ACHN (cell line): ENCODE results near the gene PKD1L1.
"Not testable (repeated sequence)": the region's sequence is repeated elsewhere in the genome, so short reads cannot be mapped to it uniquely, and the experiment has no call there.

ENCODE experiments used
- DNase-seq: peaks from one replicate; pipeline ENCODE4 v3.0.0-alpha.2; 2015
- in situ Hi-C: cut with HindIII; loops from 2 replicates; pipeline ENCODE4 v1.10.0; 2017; ENCODE audit warnings: low sequenced_read_pairs, low pct_ligation_motif_present, low pct_unique_long_range_greater_than_20kb

Gene PKD1L1

GRCh38 chr7:47775238-47775637, 173.0 kb downstream of the PKD1L1 start:
- no peak for DNase-seq
- in situ Hi-C loops = no loop called here

DNA sequence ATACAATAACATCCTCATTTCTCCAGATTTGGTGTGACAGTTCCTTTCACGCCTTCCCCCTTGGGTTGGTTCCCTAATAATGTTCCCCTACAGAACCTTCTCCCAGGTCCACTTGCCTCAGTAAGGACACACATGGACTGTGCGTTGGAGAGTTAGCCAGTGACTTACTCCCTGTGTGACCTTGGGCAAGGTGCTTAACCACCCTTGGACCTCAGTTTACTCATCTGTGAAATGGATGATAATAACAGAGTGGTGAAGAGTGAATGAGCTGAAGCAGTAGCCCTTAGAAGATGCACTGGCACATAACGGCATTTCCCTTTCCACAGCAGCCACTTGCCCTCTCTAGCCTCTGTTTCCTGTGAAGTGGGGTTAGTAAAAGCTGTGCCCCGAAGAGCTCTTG, 175.8 kb downstream of the PKD1L1 start:
- in situ Hi-C loops = no loop called here

GRCh38 chr7:47771990-47772360, 176.3 kb downstream of the PKD1L1 start:
- in situ Hi-C loops = no loop called here
- DNase-seq = no peak

More for the DNA sequence above, 175.8 kb downstream of the PKD1L1 start:
- no peak for DNase-seq

- DNase-seq = peak; percentile 60
- in situ Hi-C loops = no loop called here
Observed at GRCh38 chr7:47771336-47771989, 176.8 kb downstream of the PKD1L1 start.

DNA sequence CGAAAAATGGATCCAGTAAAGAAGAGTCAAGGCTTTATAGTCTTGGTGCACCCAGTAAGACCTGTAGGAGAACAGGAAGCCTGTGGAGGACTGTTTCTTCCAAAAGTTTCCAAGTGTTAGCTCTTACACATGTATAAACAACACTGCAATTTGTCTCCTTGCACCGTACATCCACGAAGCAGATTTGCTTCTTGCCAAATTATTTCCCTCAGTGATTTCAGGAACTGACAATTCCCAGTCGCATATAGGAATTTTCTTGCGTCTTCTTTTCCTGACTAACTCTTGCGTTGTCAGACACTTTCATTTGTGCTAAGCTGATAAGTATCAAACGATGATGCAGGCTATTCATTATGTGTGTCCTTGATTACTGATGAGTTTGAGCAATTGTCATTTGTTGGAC, 182.1 kb downstream of the PKD1L1 start:
- no peak for DNase-seq
- in situ Hi-C loops = no loop called here

DNA sequence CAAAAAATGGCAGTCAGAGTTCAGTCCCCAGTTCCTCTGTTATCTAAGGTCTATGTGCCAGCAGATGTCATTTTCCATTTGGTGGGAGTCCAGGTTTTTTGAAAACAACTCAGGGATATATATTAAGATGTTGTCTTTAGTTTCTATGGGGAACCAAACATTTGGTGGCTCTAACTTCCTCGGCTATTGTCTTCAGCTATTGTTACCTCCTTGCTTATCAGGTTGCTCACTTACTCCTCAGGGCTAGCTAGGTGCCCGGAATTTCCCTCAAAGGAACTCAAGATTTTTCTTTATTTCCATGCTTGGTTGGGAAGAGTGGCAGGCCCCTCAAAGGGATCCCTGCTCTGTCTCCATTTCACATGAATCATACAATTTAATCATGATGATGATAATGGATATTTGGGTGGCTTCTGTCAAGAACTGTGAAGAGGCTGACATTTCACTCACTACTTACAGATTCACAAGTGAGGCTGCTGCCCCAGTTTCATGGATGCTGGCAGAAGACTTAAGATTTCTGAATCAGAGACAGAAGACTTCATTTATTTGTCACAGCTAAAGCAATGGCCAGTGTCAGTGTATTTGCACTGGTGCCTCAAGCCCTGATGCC, 182.8 kb downstream of the PKD1L1 start:
- no peak for DNase-seq
- in situ Hi-C loops = no loop called here

GRCh38 chr7:47764746-47765145, 183.5 kb downstream of the PKD1L1 start:
- DNase-seq = no peak
- in situ Hi-C loops = no loop called here

GRCh38 chr7:47763063-47763974, 184.9 kb downstream of the PKD1L1 start:
- in situ Hi-C loops = no loop called here
- peak; percentile 78 for DNase-seq

GRCh38 chr7:47762746-47763062, 185.6 kb downstream of the PKD1L1 start:
- in situ Hi-C loops = no loop called here

GRCh38 chr7:47762207-47762606, 186.1 kb downstream of the PKD1L1 start:
- in situ Hi-C loops = no loop called here
- DNase-seq = no peak

More at GRCh38 chr7:47762746-47763062, 185.6 kb downstream of the PKD1L1 start:
- DNase-seq = no peak

DNA sequence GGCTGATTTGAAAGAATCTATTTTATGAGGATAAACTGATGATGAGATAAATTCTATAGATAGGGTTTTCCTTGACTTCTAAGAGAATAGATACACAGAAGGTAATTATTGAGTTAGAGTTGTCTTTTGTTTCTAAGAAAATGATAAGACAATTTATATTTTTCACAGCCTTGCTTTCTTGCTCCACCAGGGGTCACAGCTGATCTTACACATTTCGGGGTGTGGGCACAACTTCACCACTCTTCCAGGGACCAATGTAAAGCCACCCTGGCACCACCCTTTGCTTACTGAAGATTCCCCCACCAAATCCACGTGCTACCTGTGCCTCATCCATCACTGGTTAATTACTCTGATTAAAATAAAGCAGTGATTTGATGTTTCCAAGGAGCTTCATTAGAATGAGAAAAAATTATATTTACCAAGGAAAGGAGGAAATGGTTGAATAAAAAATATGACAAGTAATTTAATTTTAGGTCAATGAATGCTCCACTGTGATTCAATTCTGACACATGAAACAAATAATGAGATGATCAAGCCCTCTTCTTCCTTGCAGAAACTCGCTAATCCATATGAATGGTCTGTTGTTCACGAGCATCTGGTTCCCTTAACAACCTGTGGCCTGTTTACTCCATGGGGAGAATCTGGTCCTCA, 189.1 kb downstream of the PKD1L1 start:
- peak; percentile 66 for DNase-seq
- in situ Hi-C loops = no loop called here

DNA sequence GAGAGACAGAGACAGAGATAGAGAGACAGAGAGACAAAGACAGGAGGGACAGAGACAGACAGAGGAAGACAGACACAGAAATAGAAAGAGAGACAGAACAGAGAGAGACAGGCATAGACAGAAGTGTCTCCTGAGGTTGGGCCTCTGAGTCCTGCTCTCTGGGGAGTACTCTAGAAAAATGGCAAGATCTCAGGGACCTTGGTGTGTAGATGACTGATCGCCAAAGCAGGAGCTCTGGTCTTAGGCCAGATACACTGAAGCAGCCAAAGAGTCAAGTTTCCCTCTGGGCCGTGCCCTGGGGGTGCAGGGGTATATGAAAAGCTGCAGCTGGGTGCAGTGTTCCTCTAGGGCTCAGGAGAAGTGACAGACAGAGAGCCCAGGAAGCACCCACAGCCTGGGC, 189.7 kb downstream of the PKD1L1 start:
- in situ Hi-C loops = no loop called here
- no peak for DNase-seq

DNA sequence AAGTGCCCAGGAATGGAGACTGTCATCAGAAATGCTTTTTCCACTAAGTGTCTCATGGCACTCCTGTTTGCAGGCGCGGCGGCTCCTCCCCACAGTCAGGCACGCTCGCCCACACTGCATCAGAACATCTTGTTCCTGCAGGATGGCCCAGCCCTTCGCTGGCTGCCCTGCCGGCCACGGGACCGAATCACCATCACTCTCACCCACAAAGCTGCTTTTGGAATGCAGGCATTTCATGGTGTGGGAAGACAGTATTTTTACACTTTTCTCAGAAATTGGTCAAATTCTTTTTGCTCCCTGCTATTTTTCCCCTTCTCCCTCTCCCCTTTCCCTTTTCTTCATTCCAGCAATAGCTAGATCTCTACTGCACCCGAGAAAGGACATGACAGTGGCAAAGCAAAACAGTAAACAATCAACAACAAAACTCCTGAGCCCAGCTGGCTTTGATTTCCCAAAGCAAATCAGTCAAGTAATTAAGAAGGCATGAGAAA, 190.3 kb downstream of the PKD1L1 start:
- in situ Hi-C loops = no loop called here
- peak; percentile 46 for DNase-seq

- DNase-seq = no peak
- in situ Hi-C loops = no loop called here
Observed at GRCh38 chr7:47756636-47757035, 191.6 kb downstream of the PKD1L1 start.

DNA sequence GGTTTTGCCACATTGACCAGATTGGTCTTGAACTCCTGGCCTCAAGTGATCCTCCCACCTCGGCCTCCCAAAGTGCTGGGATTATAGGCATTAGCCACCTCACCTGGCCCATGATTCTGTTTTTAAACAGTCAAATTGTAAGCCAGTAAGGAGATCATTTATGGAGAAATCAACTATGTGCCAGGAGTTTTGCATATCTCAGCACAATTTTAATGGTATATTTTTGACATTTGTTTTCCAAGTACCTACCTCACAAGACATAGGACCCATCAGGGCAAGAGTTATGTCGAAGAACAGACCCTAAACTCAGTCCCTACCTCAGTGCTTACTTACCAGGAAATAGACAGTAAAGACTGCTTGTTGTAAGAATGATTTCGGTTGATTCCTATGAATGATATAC, 193.0 kb downstream of the PKD1L1 start:
- DNase-seq = no peak
- in situ Hi-C loops = no loop called here

- in situ Hi-C loops, DNase-seq: not testable (repeated sequence)
Observed at GRCh38 chr7:47751724-47752123, 196.5 kb downstream of the PKD1L1 start.

DNA sequence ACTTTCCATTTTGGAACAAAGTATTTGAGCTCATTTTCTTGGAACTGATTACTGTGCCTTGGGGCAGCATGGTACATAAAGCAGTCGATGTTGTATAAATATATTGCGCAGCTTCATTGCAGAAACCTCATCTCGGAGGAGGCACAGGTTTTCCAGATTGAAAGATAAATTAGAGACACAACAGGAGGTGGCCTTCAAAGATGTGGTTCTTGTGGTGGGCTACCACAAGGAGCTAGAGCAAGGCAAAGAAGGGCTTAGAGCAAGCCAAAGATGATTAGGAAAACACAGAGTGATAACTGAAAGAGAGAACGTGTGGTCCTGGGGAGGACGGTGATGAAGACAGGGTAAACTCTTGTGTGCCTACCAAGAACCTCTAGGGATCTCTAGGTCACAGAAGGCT, 197.2 kb downstream of the PKD1L1 start:
- in situ Hi-C loops = no loop called here
- DNase-seq = no peak

DNA sequence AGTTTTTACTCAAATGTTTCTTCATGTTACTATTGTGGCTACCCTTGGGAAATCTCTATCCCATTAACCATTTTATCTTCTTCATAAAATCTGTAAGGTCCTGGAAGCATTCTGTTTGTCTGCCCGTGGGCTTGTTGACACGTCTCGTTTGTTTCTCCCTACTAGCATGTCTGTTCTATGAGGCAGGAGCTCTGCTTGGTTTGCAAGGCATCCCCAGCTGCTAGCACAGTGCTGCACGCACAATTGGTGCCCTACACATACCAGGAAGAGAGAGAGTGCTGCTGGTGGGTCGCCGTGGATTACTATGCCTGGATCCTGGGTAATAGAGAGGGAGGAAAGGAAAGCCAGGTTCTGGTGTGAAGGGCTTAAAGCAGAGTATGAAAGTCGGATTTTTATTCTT, 200.2 kb downstream of the PKD1L1 start:
- in situ Hi-C loops = no loop called here
- no peak for DNase-seq

- in situ Hi-C loops = no loop called here
- no peak for DNase-seq
Observed at GRCh38 chr7:47747160-47747559, 201.1 kb downstream of the PKD1L1 start.
